LNCAP (cell line): ENCODE data around the gene YTHDC1.
A peak's percentile ranks its signal among the peaks of the same experiment; 100 is the strongest.

Experiments used
- CTCF ChIP-seq: fragments of 450-650 bp; IDR thresholded peaks from 2 replicates; pipeline ENCODE4 v1.5.1; 2017; ENCODE audit warnings: mild to moderate bottlenecking

The YTHDC1 gene

GRCh38 chr4:68383115-68383514 is 33.2 kb upstream of the YTHDC1 start:
- TF ChIP-seq CTCF = no peak

- no peak for TF ChIP-seq CTCF
These were observed 28.3 kb upstream of the YTHDC1 start for GRCh38 chr4:68378226-68378625.

GRCh38 chr4:68375667-68376559 is 26.0 kb upstream of the YTHDC1 start:
- peak; percentile 83 for TF ChIP-seq CTCF

- no peak for TF ChIP-seq CTCF
These were observed 23.6 kb upstream of the YTHDC1 start for GRCh38 chr4:68373513-68373912.

GRCh38 chr4:68372588-68372987 is 22.7 kb upstream of the YTHDC1 start:
- TF ChIP-seq CTCF = no peak

- TF ChIP-seq CTCF = no peak
These were observed 19.4 kb upstream of the YTHDC1 start for GRCh38 chr4:68369142-68369805.

- TF ChIP-seq CTCF = no peak
These were observed 18.8 kb upstream of the YTHDC1 start for GRCh38 chr4:68368691-68369131.
